Measurements from ENCODE around the gene ZFHX3. TPM values are rescaled to one million over a fixed set of nuclear protein-coding genes. Genes with fewer than 3 reads are reported as not detected.
A peak's percentile ranks its signal among the peaks of the same experiment; 100 is the strongest.

The ZFHX3 gene
- total and polyA plus RNA-seq, 2 of the 8 experiments (the other 6 are each of a cell fraction or from before 2014, with no cell fraction given): 0.08 to 0.99 TPM

GRCh38 chr16:73042807-73043206, 5.1 kb downstream of the ZFHX3 start:
- no peak overlapping the region for H2AFZ ChIP-seq (ENCODE audit: low read length)
- H3K36me3 ChIP-seq (ENCODE audit: control insufficient read depth in 2 of 4, insufficient read depth in 4 of 4, low read length in 3 of 4): no peaks in the 10 kb centered on the region
- H3K9ac ChIP-seq (replicated peaks in 1 of 4; ENCODE audit: extremely low read depth in 1 of 4, low read depth in 3 of 4, low read length in 3 of 4): no peak overlapping the region
- no peak overlapping the region for H3K4me2 ChIP-seq (ENCODE audit: insufficient read depth in 1 of 2, low read depth in 2 of 2, low read length in 2 of 2)
- H3K56ac ChIP-seq (replicated peaks; ENCODE audit: insufficient read length, low read depth, low read length): no peak overlapping the region
- no peaks in the 10 kb centered on the region for H3K79me2 ChIP-seq (ENCODE audit: control insufficient read depth in 1 of 2, insufficient read depth in 2 of 2, low read length in 2 of 2)
- H4K91ac ChIP-seq (replicated peaks; ENCODE audit: insufficient read length, low read length): no peak overlapping the region
- H3K27ac ChIP-seq (ENCODE audit: low read depth, low read length): no peak overlapping the region
- no peak overlapping the region for H3K4me3 ChIP-seq (ENCODE audit: extremely low read depth in 1 of 4, insufficient read depth in 2 of 4, low read depth in 3 of 4, low read length in 4 of 4)
- peaks cover 5% of the 10 kb centered on the region; the same call in 1 of the 2 replicates for H3K23me2 ChIP-seq (ENCODE audit: low read depth, low read length)
- H3K23ac ChIP-seq (ENCODE audit: insufficient read length): no peak overlapping the region
- no peak for FAIRE-seq
- H2BK20ac ChIP-seq (ENCODE audit: low read length): 0 out of 2 replicates have a peak overlapping the region, but pooled peaks have one; percentile 48
- no peaks in the 10 kb centered on the region; the same call in 1 of the 2 replicates for H3K79me1 ChIP-seq (ENCODE audit: low read depth, low read length)
- peak overlapping the region; percentile 19 for H2BK15ac ChIP-seq (ENCODE audit: low read length)
- no peak overlapping the region for H3K4ac ChIP-seq (replicated peaks; ENCODE audit: insufficient read length, low read depth, low read length)
- ChIA-PET POLR2A (ENCODE audit: partially characterized antibody) (no interaction called here), CTCF (ENCODE audit: partially characterized antibody) (interaction anchor here (0.7 to 3.9 kb wide), 5 partner anchors 13 to 210 kb away, joined by 3 to 15 read pairs (median 4); no protein-coding TSS in a partner anchor)
- DNase-seq (ENCODE audit: low read depth in 1 of 2, low spot score in 2 of 2): no peak
- peaks cover 0 to 3% of the 10 kb centered on the region in 2 experiments; a peak in 1 of 4 replicates for H3K9me3 ChIP-seq (ENCODE audit: insufficient read depth in 2 of 2, low read depth in 1 of 2, low read length in 1 of 2)
- H4K8ac ChIP-seq (ENCODE audit: extremely low read depth, insufficient read depth, low read length): no peak overlapping the region
- H2BK5ac ChIP-seq (ENCODE audit: low read depth, low read length): peak overlapping the region; percentile 28; the same call in 1 of the 2 replicates
- H2BK12ac ChIP-seq (ENCODE audit: low read depth, low read length): no peak overlapping the region; the same call in 1 of the 2 replicates
- 94% methylated on average over 4 of the region's 4 CpGs; no CpG with 5 or more reads in 1 of the 2 experiments for WGBS, 2 experiments (ENCODE audit: extremely low coverage in 1 of 2, insufficient coverage in 1 of 2, insufficient read length in 1 of 2, insufficient replicate concordance in 2 of 2, low coverage in 1 of 2, low lambda C conversion rate in 2 of 2, missing lambda C conversion rate in 1 of 2)
- H3K18ac ChIP-seq (ENCODE audit: extremely low read depth, low read length): no peak overlapping the region
- no peak overlapping the region for H4K5ac ChIP-seq (ENCODE audit: insufficient read length, low read depth, low read length)
- peaks cover 67 to 94% (median 91%) of the 10 kb centered on the region in 4 experiments for H3K27me3 ChIP-seq (replicated peaks in 1 of 4; ENCODE audit: control insufficient read depth in 3 of 4, extremely low read depth in 1 of 4, insufficient read depth in 3 of 4, low read length in 3 of 4)
- H2BK120ac ChIP-seq (replicated peaks; ENCODE audit: low read depth, low read length): no peak overlapping the region
- H3K14ac ChIP-seq (ENCODE audit: insufficient read length): no peak overlapping the region
- peaks cover 6 to 11% of the 10 kb centered on the region in 2 experiments for H4K20me1 ChIP-seq (replicated peaks in 1 of 2; ENCODE audit: control insufficient read depth in 1 of 2, insufficient read depth in 2 of 2, low read length in 2 of 2)
- H3K4me1 ChIP-seq (replicated peaks in 1 of 4; ENCODE audit: control insufficient read depth in 3 of 4, insufficient read depth in 4 of 4, low read length in 3 of 4): peaks cover 23 to 53% (median 34%) of the 10 kb centered on the region in 4 experiments
- H2AK5ac ChIP-seq (ENCODE audit: low read depth, low read length): 0 out of 2 replicates have a peak overlapping the region, but pooled peaks have one; percentile 7
- TF ChIP-seq SP4 (IDR thresholded peaks at IDR 0.05; ENCODE audit: low read length) (no peak), SP1 (IDR thresholded peaks at IDR 0.05; ENCODE audit: low read depth, low read length) (no peak), USF2 (IDR thresholded peaks at IDR 0.05; ENCODE audit: low read length) (no peak), SIN3A (conservative IDR thresholded peaks at IDR 0.05 in 1 of 2, IDR thresholded peaks at IDR 0.05 in 1 of 2; ENCODE audit: low read depth in 1 of 2, low read length in 2 of 2) (no peak), BRCA1 (IDR thresholded peaks at IDR 0.05; ENCODE audit: low read depth, low read length) (no peak), CTBP2 (IDR thresholded peaks at IDR 0.05; ENCODE audit: borderline replicate concordance, insufficient read depth, insufficient read length, low read length) (no peak), KDM1A (IDR thresholded peaks at IDR 0.05; ENCODE audit: borderline replicate concordance, low read length) (no peak), JUN (IDR thresholded peaks at IDR 0.05; ENCODE audit: low read depth, low read length) (no peak), GABPA (IDR thresholded peaks at IDR 0.05; ENCODE audit: borderline replicate concordance, insufficient read depth, low read length) (no peak), TEAD4 (IDR thresholded peaks at IDR 0.05; ENCODE audit: low read depth, low read length) (no peak), CBX8 (IDR thresholded peaks at IDR 0.05; ENCODE audit: borderline replicate concordance, low read depth, low read length) (no peak), MAFK (IDR thresholded peaks at IDR 0.05; ENCODE audit: low read depth, low read length) (no peak), JUND (IDR thresholded peaks at IDR 0.05; ENCODE audit: low read length) (no peak)
